HepG2 (cell line): ENCODE results near the gene CAMK2D. TPM values are rescaled to one million over a fixed set of nuclear protein-coding genes. Genes with fewer than 3 reads are reported as not detected.

ENCODE experiments used
- ATAC-seq: fragments of 200-7000 bp; cut with Tn5 transposase; 3 replicates; pipeline ENCODE4 v1.9.1; 2020; ENCODE audit warnings: mild to moderate bottlenecking, moderate library complexity
- BruUV-seq: library from RNA; stranded (reverse); fragments of 400-500 nt; replicated peaks from 2 replicates; lab custom pipeline; 2021; lab: Mats Ljungman, UMichigan
- CTCF ChIA-PET: fragments of 300-600 bp; formaldehyde crosslinking; extraction: SDS; loops from one replicate; lab custom pipeline; 2021; ENCODE audit warnings: low total read pairs, inconsistent platforms, low intra/inter-chr PET ratio; lab: Yijun Ruan, JAX
- POLR2A ChIA-PET: fragments of 350-600 bp; sonication (Branson Sonifier 250); formaldehyde crosslinking; loops from one replicate; lab custom pipeline; 2020; ENCODE audit warnings: antibody characterized with exemption, inconsistent platforms; lab: Yijun Ruan, JAX
- DNase-seq: peaks from one replicate; pipeline ENCODE4 v3.0.0-alpha.2; 2015; ENCODE audit warnings: low spot score
- FAIRE-seq: peaks from 3 replicates; lab custom pipeline; 2011; peaks lifted over from hg19 to GRCh38; lab: Jason Lieb, UNC
- H2AFZ ChIP-seq: one replicate; pipeline ENCODE4 v1.6.1; 2011; ENCODE audit warnings: low read length, inconsistent platforms
- H3K27ac ChIP-seq: fragments of 300-600 bp; 3 replicates; pipeline ENCODE4 v1.8.0; 2011; ENCODE audit warnings: mixed run types, mild to moderate bottlenecking, mixed read lengths, low read length, inconsistent platforms; ENCODE audit not compliant: insufficient read depth; ENCODE audit errors: extremely low read length
- H3K27me3 ChIP-seq, 2 experiments: fragments of 200-600 bp in 1 of 2; 2 replicates in 1 of 2; 3 replicates in 1 of 2; pipeline versions ENCODE4 v1.6.0 to v1.8.0; 2011; ENCODE audit warnings: low read length in 2 of 2, mild to moderate bottlenecking in 2 of 2, moderate library complexity in 2 of 2, inconsistent platforms in 1 of 2; ENCODE audit not compliant: insufficient read depth in 2 of 2, control insufficient read depth in 1 of 2
- H3K36me3 ChIP-seq, 2 experiments: fragments of 200-600 bp in 1 of 2; replicated peaks in 1 of 2; 2 replicates in 1 of 2; 3 replicates in 1 of 2; pipeline versions ENCODE4 v1.5.1 to v1.8.0; 2011; ENCODE audit warnings: low read length in 2 of 2, inconsistent platforms in 1 of 2; ENCODE audit not compliant: insufficient read depth in 2 of 2, control insufficient read depth in 1 of 2
- H3K4me1 ChIP-seq: 2 replicates; pipeline ENCODE4 v1.5.1; 2012; ENCODE audit warnings: low read length, inconsistent platforms; ENCODE audit not compliant: insufficient read depth
- H3K4me2 ChIP-seq: 2 replicates; pipeline ENCODE4 v1.6.0; 2011; ENCODE audit warnings: low read depth, low read length, inconsistent platforms
- H3K4me3 ChIP-seq, 3 experiments: fragments of 200-600 bp in 1 of 3; sonication (generic), shearing (Covaris generic) in 1 of 3; replicated peaks in 1 of 3; 2 replicates each; pipeline ENCODE4 v1.5.1; 2011 to 2016; ENCODE audit warnings: low read length in 3 of 3, inconsistent platforms in 2 of 3, low read depth in 2 of 3, mild to moderate bottlenecking in 2 of 3, control low read depth in 1 of 3, mixed read lengths in 1 of 3; ENCODE audit not compliant: insufficient read depth in 1 of 3
- H3K79me2 ChIP-seq: one replicate; pipeline ENCODE4 v1.6.1; 2011; ENCODE audit warnings: low read length, inconsistent platforms; ENCODE audit not compliant: insufficient read depth
- H3K9ac ChIP-seq: 2 replicates; pipeline ENCODE4 v1.6.0; 2011; ENCODE audit warnings: mild to moderate bottlenecking, low read depth, low read length, inconsistent platforms; ENCODE audit not compliant: insufficient read depth
- H3K9me3 ChIP-seq: 2 replicates; pipeline ENCODE4 v1.5.1; 2012; ENCODE audit warnings: mild to moderate bottlenecking, low read length
- H4K20me1 ChIP-seq: 2 replicates; pipeline ENCODE4 v1.6.0; 2011; ENCODE audit warnings: inconsistent platforms, mild to moderate bottlenecking, low read length, moderate library complexity; ENCODE audit not compliant: insufficient read depth
- CCAR2 ChIP-seq: fragments of 200-400 bp; formaldehyde crosslinking; optimal IDR thresholded peaks from 2 replicates; pipeline ENCODE3; 2018; ENCODE audit warnings: low read depth, mild to moderate bottlenecking, low read length, moderate library complexity
- ELF4 ChIP-seq: sonication (generic); formaldehyde crosslinking; IDR thresholded peaks from 2 replicates; pipeline ENCODE4 v1.5.0; 2020; ENCODE audit warnings: missing genetic modification reagents, mild to moderate bottlenecking, moderate library complexity, borderline replicate concordance
- ISX ChIP-seq: sonication (generic); formaldehyde crosslinking; conservative IDR thresholded peaks from 2 replicates; pipeline ENCODE4 v1.5.0; 2020; ENCODE audit warnings: missing genetic modification reagents
- MIER2 ChIP-seq: IDR thresholded peaks from 2 replicates; pipeline ENCODE4 v1.6.1; 2016; ENCODE audit warnings: missing biosample characterization, missing genetic modification reagents
- MLLT10 ChIP-seq: sonication (generic); formaldehyde crosslinking; IDR thresholded peaks from 2 replicates; pipeline ENCODE4 v1.4.0; 2020; ENCODE audit warnings: missing genetic modification reagents
- SAP130 ChIP-seq: IDR thresholded peaks from 2 replicates; pipeline ENCODE4 v1.6.1; 2016; ENCODE audit warnings: low read depth
- ZBTB20 ChIP-seq: sonication (generic); formaldehyde crosslinking; IDR thresholded peaks from 2 replicates; pipeline ENCODE4 v1.8.1; 2023; ENCODE audit warnings: missing genetic modification reagents, low read depth, mild to moderate bottlenecking, borderline replicate concordance
- ZFP1 ChIP-seq: IDR thresholded peaks from 2 replicates; pipeline ENCODE4 v1.6.1; 2016
- ZFP82 ChIP-seq: sonication (generic); formaldehyde crosslinking; IDR thresholded peaks from 2 replicates; pipeline ENCODE4 v1.5.1; 2020; ENCODE audit warnings: mild to moderate bottlenecking, missing genetic modification reagents, borderline replicate concordance
- WGBS: methylation state at CpG from one replicate; pipeline ENCODE4 v1.1.6; 2017; ENCODE audit warnings: low lambda C conversion rate; 5-methylcytosine and 5-hydroxymethylcytosine counted together
- in situ Hi-C: cut with HindIII; loops from 2 replicates; pipeline ENCODE4 v1.10.0; 2017; ENCODE audit warnings: low pct_unique_long_range_greater_than_20kb; ENCODE audit not compliant: extremely low pct_ligation_motif_present
- intact Hi-C: fragments of 100-400 bp; cut with micrococcal nuclease; formaldehyde crosslinking; loops from one replicate; pipeline ENCODE4 v1.10.0; 2022; ENCODE audit not compliant: unreplicated experiment
- polyA plus RNA-seq, 8 experiments: library from polyadenylated mRNA; depleted of rRNA in 3 of 8; stranded (reverse) in 7 of 8; unstranded in 1 of 8; fragments of >200 nt; fragmentation: Illumina TruSeq in 4 of 8; extraction: Trizol in 4 of 8; gene quantifications; 2 replicates each; pipeline versions ENCODE4 v1.2.1 to v1.2.3, GENCODE V29; 2011 to 2016; ENCODE audit warnings: low read depth in 4 of 8, missing spikeins in 1 of 8, mixed read lengths in 1 of 8; ENCODE audit not compliant: insufficient read depth in 1 of 8
- total RNA-seq, 5 experiments: library from RNA; depleted of rRNA; stranded (reverse); fragments of >200 nt; fragmentation: Illumina TruSeq; extraction: Trizol; gene quantifications; 2 replicates each; pipeline ENCODE4 v1.2.3, GENCODE V29; 2016; ENCODE audit warnings: low read depth in 1 of 5
- TF ChIP-seq, protein P1 (sequence below): sonication (generic); formaldehyde crosslinking; IDR thresholded peaks from 2 replicates; pipeline ENCODE4 v1.4.0; 2020; ENCODE audit warnings: missing genetic modification reagents
- TF ChIP-seq, protein P2 (sequence below): IDR thresholded peaks from 2 replicates; pipeline ENCODE4 v1.6.1; 2016; ENCODE audit warnings: missing compliant biosample characterization, missing genetic modification reagents, borderline replicate concordance
- TF ChIP-seq, protein P3 (sequence below): IDR thresholded peaks from 2 replicates; pipeline ENCODE4 v1.6.1; 2018; ENCODE audit warnings: missing genetic modification reagents, mild to moderate bottlenecking, missing compliant biosample characterization
- TF ChIP-seq, protein P4 (sequence below): sonication (generic); formaldehyde crosslinking; IDR thresholded peaks from 2 replicates; pipeline ENCODE4 v1.5.0; 2020; ENCODE audit warnings: mild to moderate bottlenecking, missing genetic modification reagents, borderline replicate concordance

The CAMK2D gene
- total and polyA plus RNA-seq, 2 of the 13 experiments (the other 11 are each of a cell fraction or from before 2014, with no cell fraction given): 18.0 to 65.4 TPM

DNA sequence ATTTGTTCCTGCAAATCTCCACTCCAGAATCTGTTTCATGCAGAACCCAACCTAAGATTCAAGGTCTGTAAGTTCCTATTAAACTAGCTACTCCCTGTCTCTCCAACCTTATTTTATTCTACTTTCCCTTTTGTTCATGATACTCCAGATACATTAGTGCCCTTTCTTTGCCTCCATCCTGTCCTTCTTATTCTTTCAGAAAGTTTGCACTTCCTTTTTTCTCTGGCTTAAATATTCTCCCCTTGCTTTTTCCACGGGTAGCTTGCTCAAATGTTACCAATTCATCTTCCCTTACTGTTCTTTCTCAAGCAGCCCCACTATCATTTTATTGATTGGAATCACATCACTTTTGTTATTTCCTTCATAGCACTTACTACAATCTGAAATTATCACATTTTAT is 72.1 kb downstream of the CAMK2D start (continued):
- TF ChIP-seq, protein P1, sequence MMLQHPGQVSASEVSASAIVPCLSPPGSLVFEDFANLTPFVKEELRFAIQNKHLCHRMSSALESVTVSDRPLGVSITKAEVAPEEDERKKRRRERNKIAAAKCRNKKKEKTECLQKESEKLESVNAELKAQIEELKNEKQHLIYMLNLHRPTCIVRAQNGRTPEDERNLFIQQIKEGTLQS (CRISPR knock-in tag): no peak
- TF ChIP-seq, protein P2, sequence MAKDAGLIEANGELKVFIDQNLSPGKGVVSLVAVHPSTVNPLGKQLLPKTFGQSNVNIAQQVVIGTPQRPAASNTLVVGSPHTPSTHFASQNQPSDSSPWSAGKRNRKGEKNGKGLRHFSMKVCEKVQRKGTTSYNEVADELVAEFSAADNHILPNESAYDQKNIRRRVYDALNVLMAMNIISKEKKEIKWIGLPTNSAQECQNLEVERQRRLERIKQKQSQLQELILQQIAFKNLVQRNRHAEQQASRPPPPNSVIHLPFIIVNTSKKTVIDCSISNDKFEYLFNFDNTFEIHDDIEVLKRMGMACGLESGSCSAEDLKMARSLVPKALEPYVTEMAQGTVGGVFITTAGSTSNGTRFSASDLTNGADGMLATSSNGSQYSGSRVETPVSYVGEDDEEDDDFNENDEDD (CRISPR knock-in tag): no peak

DNA sequence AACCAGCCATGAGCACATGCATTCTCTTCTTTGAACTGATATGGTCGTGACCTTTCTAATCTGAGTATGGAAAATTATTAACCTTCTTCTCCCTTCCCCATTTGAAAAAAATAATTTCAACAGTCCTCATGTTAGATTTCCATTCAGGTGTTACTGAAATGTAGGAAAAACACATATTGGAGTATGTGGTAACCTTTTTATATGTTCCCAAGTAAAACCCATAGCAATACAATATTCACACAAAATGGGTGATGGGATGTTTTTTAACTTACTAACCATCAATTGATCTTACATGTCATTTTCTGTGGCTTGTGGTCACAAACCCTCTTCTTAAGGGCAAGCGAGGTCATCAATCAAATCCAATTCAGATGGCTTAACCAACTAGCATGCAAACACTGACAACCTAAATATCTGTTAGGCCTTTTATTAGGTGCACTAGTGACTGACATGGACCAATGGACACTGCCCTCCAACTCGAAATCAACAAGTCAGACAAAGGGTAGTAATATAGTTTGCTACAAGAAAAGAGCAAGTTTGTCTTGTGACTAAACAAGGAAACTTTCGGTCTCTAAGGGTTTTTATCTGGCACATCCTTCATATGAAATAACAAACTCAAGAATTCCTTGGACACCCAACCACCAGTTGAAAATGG is 74.3 kb downstream of the CAMK2D start:
- FAIRE-seq: no peak
- no peak overlapping the region for H3K4me2 ChIP-seq
- intact Hi-C loops (no loop called here), in situ Hi-C loops (no loop called here)
- H3K27me3 ChIP-seq: no peaks in the 10 kb centered on the region
- TSS peak; percentile 21 for BruUV-seq
- H3K4me3 ChIP-seq: no peak overlapping the region
- TF ChIP-seq MLLT10 (no peak), SAP130 (CRISPR knock-in tag) (no peak), CCAR2 (no peak), ZFP1 (CRISPR knock-in tag) (no peak), MIER2 (no peak), ZBTB20 (CRISPR knock-in tag) (no peak), ELF4 (CRISPR knock-in tag) (no peak), ISX (CRISPR knock-in tag) (no peak), ZFP82 (no peak)
- TF ChIP-seq, protein P3, sequence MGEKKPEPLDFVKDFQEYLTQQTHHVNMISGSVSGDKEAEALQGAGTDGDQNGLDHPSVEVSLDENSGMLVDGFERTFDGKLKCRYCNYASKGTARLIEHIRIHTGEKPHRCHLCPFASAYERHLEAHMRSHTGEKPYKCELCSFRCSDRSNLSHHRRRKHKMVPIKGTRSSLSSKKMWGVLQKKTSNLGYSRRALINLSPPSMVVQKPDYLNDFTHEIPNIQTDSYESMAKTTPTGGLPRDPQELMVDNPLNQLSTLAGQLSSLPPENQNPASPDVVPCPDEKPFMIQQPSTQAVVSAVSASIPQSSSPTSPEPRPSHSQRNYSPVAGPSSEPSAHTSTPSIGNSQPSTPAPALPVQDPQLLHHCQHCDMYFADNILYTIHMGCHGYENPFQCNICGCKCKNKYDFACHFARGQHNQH (CRISPR knock-in tag): no peak
- TF ChIP-seq, protein P4, sequence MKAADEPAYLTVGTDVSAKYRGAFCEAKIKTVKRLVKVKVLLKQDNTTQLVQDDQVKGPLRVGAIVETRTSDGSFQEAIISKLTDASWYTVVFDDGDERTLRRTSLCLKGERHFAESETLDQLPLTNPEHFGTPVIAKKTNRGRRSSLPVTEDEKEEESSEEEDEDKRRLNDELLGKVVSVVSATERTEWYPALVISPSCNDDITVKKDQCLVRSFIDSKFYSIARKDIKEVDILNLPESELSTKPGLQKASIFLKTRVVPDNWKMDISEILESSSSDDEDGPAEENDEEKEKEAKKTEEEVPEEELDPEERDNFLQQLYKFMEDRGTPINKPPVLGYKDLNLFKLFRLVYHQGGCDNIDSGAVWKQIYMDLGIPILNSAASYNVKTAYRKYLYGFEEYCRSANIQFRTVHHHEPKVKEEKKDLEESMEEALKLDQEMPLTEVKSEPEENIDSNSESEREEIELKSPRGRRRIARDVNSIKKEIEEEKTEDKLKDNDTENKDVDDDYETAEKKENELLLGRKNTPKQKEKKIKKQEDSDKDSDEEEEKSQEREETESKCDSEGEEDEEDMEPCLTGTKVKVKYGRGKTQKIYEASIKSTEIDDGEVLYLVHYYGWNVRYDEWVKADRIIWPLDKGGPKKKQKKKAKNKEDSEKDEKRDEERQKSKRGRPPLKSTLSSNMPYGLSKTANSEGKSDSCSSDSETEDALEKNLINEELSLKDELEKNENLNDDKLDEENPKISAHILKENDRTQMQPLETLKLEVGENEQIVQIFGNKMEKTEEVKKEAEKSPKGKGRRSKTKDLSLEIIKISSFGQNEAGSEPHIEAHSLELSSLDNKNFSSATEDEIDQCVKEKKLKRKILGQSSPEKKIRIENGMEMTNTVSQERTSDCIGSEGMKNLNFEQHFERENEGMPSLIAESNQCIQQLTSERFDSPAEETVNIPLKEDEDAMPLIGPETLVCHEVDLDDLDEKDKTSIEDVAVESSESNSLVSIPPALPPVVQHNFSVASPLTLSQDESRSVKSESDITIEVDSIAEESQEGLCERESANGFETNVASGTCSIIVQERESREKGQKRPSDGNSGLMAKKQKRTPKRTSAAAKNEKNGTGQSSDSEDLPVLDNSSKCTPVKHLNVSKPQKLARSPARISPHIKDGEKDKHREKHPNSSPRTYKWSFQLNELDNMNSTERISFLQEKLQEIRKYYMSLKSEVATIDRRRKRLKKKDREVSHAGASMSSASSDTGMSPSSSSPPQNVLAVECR: no peak
- H3K4me1 ChIP-seq: peaks cover 42% of the 10 kb centered on the region
- no peak overlapping the region for H3K9ac ChIP-seq
- ATAC-seq: no peak
- H4K20me1 ChIP-seq: no peaks in the 10 kb centered on the region; the same call in 1 of the 2 replicates
- H3K36me3 ChIP-seq: peaks cover 1 to 4% of the 10 kb centered on the region in 2 experiments; a peak in 2 of 5 replicates
- ChIA-PET CTCF (no interaction called here), POLR2A (no interaction called here)
- peak; percentile 11 for DNase-seq
- H3K79me2 ChIP-seq: peaks cover 6% of the 10 kb centered on the region
- no peaks in the 10 kb centered on the region for H3K9me3 ChIP-seq
- no peak overlapping the region for H2AFZ ChIP-seq
- H3K27ac ChIP-seq: no peak overlapping the region
- 83% methylated on average over 4 of the region's 4 CpGs for WGBS
